MCF 10A (cell line): Measurements from ENCODE around the gene SHANK1. TPM values are rescaled to one million over a fixed set of nuclear protein-coding genes. Genes with fewer than 3 reads are reported as not detected.

Experiments used
- total RNA-seq: library from RNA; stranded (reverse); gene quantifications from 2 replicates; pipeline ENCODE4 v1.2.3, GENCODE V29; 2022

The SHANK1 gene
- total RNA-seq, 1 experiment from 2014 or later, result 0.44 TPM

Other genes starting within 250 kb of the SHANK1 start
- gene EMC10, start 243.3 kb downstream of the SHANK1 start, total RNA-seq, result 61.3 and 61.8 TPM in 2 replicates
- gene GARIN5A, start 243.0 kb downstream of the SHANK1 start, total RNA-seq, result 1.5 and 2.7 TPM in 2 replicates
- 65.8 and 76.9 TPM in 2 replicates for gene JOSD2, start 208.6 kb downstream of the SHANK1 start, total RNA-seq
- not detected in 2 replicates for gene ASPDH, start 205.9 kb downstream of the SHANK1 start, total RNA-seq
- not detected in 2 replicates for gene LRRC4B, start 151.4 kb downstream of the SHANK1 start, total RNA-seq
- not detected in 2 replicates for gene SYT3, start 79.9 kb downstream of the SHANK1 start, total RNA-seq
- gene C19orf81, start 70.4 kb downstream of the SHANK1 start, total RNA-seq, result not detected in 2 replicates
- 2.4 and 2.8 TPM in 2 replicates for gene CLEC11A, start 3.6 kb upstream of the SHANK1 start, total RNA-seq
- not detected in 2 replicates for gene GPR32, start 50.7 kb upstream of the SHANK1 start, total RNA-seq
- gene ACP4, start 70.6 kb upstream of the SHANK1 start, total RNA-seq, result not detected in 2 replicates
- gene KLK1, start 104.0 kb upstream of the SHANK1 start, total RNA-seq, result 0.84 and 0.88 TPM in 2 replicates
- not detected in 2 replicates for gene KLK15, start 113.8 kb upstream of the SHANK1 start, total RNA-seq
- not detected in 2 replicates for gene KLK3, start 135.1 kb upstream of the SHANK1 start, total RNA-seq
- not detected in 2 replicates for gene KLK2, start 153.6 kb upstream of the SHANK1 start, total RNA-seq
- gene KLK4, start 191.6 kb upstream of the SHANK1 start, total RNA-seq, result not detected in 2 replicates
- 0.19 TPM in 1 of 2 replicates, not detected in the other for gene KLK5, start 233.2 kb upstream of the SHANK1 start, total RNA-seq
- not detected in 2 replicates for gene KLK6, start 249.8 kb upstream of the SHANK1 start, total RNA-seq